HepG2 (cell line): ENCODE results near the gene CKAP2. TPM values are rescaled to one million over a fixed set of nuclear protein-coding genes. Genes with fewer than 3 reads are reported as not detected.

Source experiments
- ATAC-seq: fragments of 200-7000 bp; cut with Tn5 transposase; 3 replicates; pipeline ENCODE4 v1.9.1; 2020; ENCODE audit warnings: mild to moderate bottlenecking, moderate library complexity
- Bru-seq: library from RNA; stranded (reverse); fragments of 400-500 nt; gene quantifications from one replicate; lab custom pipeline; 2021; lab: Mats Ljungman, UMichigan
- BruChase-seq, 2 experiments: library from RNA; stranded (reverse); fragments of 400-500 nt; gene quantifications; one replicate each; lab custom pipeline; 2021; lab: Mats Ljungman, UMichigan
- BruUV-seq: library from RNA; stranded (reverse); fragments of 400-500 nt; replicated peaks from 2 replicates; lab custom pipeline; 2021; lab: Mats Ljungman, UMichigan
- CTCF ChIA-PET: fragments of 300-600 bp; formaldehyde crosslinking; extraction: SDS; loops from one replicate; lab custom pipeline; 2021; ENCODE audit warnings: low total read pairs, inconsistent platforms, low intra/inter-chr PET ratio; lab: Yijun Ruan, JAX
- POLR2A ChIA-PET: fragments of 350-600 bp; sonication (Branson Sonifier 250); formaldehyde crosslinking; loops from one replicate; lab custom pipeline; 2020; ENCODE audit warnings: antibody characterized with exemption, inconsistent platforms; lab: Yijun Ruan, JAX
- DNase-seq: peaks from one replicate; pipeline ENCODE4 v3.0.0-alpha.2; 2015; ENCODE audit warnings: low spot score
- FAIRE-seq: peaks from 3 replicates; lab custom pipeline; 2011; peaks lifted over from hg19 to GRCh38; lab: Jason Lieb, UNC
- H2AFZ ChIP-seq: one replicate; pipeline ENCODE4 v1.6.1; 2011; ENCODE audit warnings: low read length, inconsistent platforms
- H3K27ac ChIP-seq: fragments of 300-600 bp; 3 replicates; pipeline ENCODE4 v1.8.0; 2011; ENCODE audit warnings: mixed run types, mild to moderate bottlenecking, mixed read lengths, low read length, inconsistent platforms; ENCODE audit not compliant: insufficient read depth; ENCODE audit errors: extremely low read length
- H3K27me3 ChIP-seq, 2 experiments: fragments of 200-600 bp in 1 of 2; 2 replicates in 1 of 2; 3 replicates in 1 of 2; pipeline versions ENCODE4 v1.6.0 to v1.8.0; 2011; ENCODE audit warnings: low read length in 2 of 2, mild to moderate bottlenecking in 2 of 2, moderate library complexity in 2 of 2, inconsistent platforms in 1 of 2; ENCODE audit not compliant: insufficient read depth in 2 of 2, control insufficient read depth in 1 of 2
- H3K36me3 ChIP-seq, 2 experiments: fragments of 200-600 bp in 1 of 2; replicated peaks in 1 of 2; 2 replicates in 1 of 2; 3 replicates in 1 of 2; pipeline versions ENCODE4 v1.5.1 to v1.8.0; 2011; ENCODE audit warnings: low read length in 2 of 2, inconsistent platforms in 1 of 2; ENCODE audit not compliant: insufficient read depth in 2 of 2, control insufficient read depth in 1 of 2
- H3K4me1 ChIP-seq: 2 replicates; pipeline ENCODE4 v1.5.1; 2012; ENCODE audit warnings: low read length, inconsistent platforms; ENCODE audit not compliant: insufficient read depth
- H3K4me2 ChIP-seq: 2 replicates; pipeline ENCODE4 v1.6.0; 2011; ENCODE audit warnings: low read depth, low read length, inconsistent platforms
- H3K4me3 ChIP-seq, 3 experiments: fragments of 200-600 bp in 1 of 3; sonication (generic), shearing (Covaris generic) in 1 of 3; replicated peaks in 1 of 3; 2 replicates each; pipeline ENCODE4 v1.5.1; 2011 to 2016; ENCODE audit warnings: low read length in 3 of 3, inconsistent platforms in 2 of 3, low read depth in 2 of 3, mild to moderate bottlenecking in 2 of 3, control low read depth in 1 of 3, mixed read lengths in 1 of 3; ENCODE audit not compliant: insufficient read depth in 1 of 3
- H3K79me2 ChIP-seq: one replicate; pipeline ENCODE4 v1.6.1; 2011; ENCODE audit warnings: low read length, inconsistent platforms; ENCODE audit not compliant: insufficient read depth
- H3K9ac ChIP-seq: 2 replicates; pipeline ENCODE4 v1.6.0; 2011; ENCODE audit warnings: mild to moderate bottlenecking, low read depth, low read length, inconsistent platforms; ENCODE audit not compliant: insufficient read depth
- H3K9me3 ChIP-seq: 2 replicates; pipeline ENCODE4 v1.5.1; 2012; ENCODE audit warnings: mild to moderate bottlenecking, low read length
- H4K20me1 ChIP-seq: 2 replicates; pipeline ENCODE4 v1.6.0; 2011; ENCODE audit warnings: inconsistent platforms, mild to moderate bottlenecking, low read length, moderate library complexity; ENCODE audit not compliant: insufficient read depth
- EED ChIP-seq: sonication (generic); formaldehyde crosslinking; IDR thresholded peaks from 2 replicates; pipeline ENCODE4 v1.5.0; 2020; ENCODE audit warnings: mild to moderate bottlenecking, missing genetic modification reagents
- IKZF5 ChIP-seq: IDR thresholded peaks from 2 replicates; pipeline ENCODE4 v1.6.1; 2018; ENCODE audit warnings: missing genetic modification reagents, mild to moderate bottlenecking, missing compliant biosample characterization
- NFYC ChIP-seq: IDR thresholded peaks from 2 replicates; pipeline ENCODE4 v1.6.1; 2016; ENCODE audit warnings: missing genetic modification reagents, missing compliant biosample characterization
- ONECUT2 ChIP-seq: sonication (generic); formaldehyde crosslinking; IDR thresholded peaks from 2 replicates; pipeline ENCODE4 v1.4.0; 2020; ENCODE audit warnings: missing genetic modification reagents
- PITX1 ChIP-seq: sonication (generic); formaldehyde crosslinking; IDR thresholded peaks from 2 replicates; pipeline ENCODE4 v1.5.1; 2020; ENCODE audit warnings: mild to moderate bottlenecking, missing genetic modification reagents
- ZBTB8A ChIP-seq: sonication (generic); formaldehyde crosslinking; IDR thresholded peaks from 2 replicates; pipeline ENCODE4 v1.4.0; 2020; ENCODE audit warnings: mild to moderate bottlenecking, low read depth, missing genetic modification reagents, borderline replicate concordance
- ZNF547 ChIP-seq: sonication (generic); formaldehyde crosslinking; IDR thresholded peaks from 2 replicates; pipeline ENCODE4 v1.5.1; 2020; ENCODE audit warnings: mild to moderate bottlenecking, missing genetic modification reagents
- ZNF605 ChIP-seq: sonication (generic); formaldehyde crosslinking; IDR thresholded peaks from 2 replicates; pipeline ENCODE4 v1.8.0; 2022; ENCODE audit warnings: mild to moderate bottlenecking, missing genetic modification reagents
- WGBS: methylation state at CpG from one replicate; pipeline ENCODE4 v1.1.6; 2017; ENCODE audit warnings: low lambda C conversion rate; 5-methylcytosine and 5-hydroxymethylcytosine counted together
- in situ Hi-C: cut with HindIII; loops from 2 replicates; pipeline ENCODE4 v1.10.0; 2017; ENCODE audit warnings: low pct_unique_long_range_greater_than_20kb; ENCODE audit not compliant: extremely low pct_ligation_motif_present
- intact Hi-C: fragments of 100-400 bp; cut with micrococcal nuclease; formaldehyde crosslinking; loops from one replicate; pipeline ENCODE4 v1.10.0; 2022; ENCODE audit not compliant: unreplicated experiment
- long read RNA-seq, 2 experiments: library from RNA in 1 of 2; library from polyadenylated mRNA in 1 of 2; stranded (forward) in 1 of 2; unstranded in 1 of 2; transcript quantifications; one replicate each; pipeline ENCODE4 v2.0.0, GENCODE V29; 2019 to 2022
- polyA minus RNA-seq, 3 experiments: library from RNA; depleted of rRNA, polyadenylated mRNA; stranded (reverse); fragments of >200 nt; gene quantifications; 2 replicates each; pipeline ENCODE4 v1.2.3, GENCODE V29; 2011; ENCODE audit warnings: low replicate concordance in 1 of 3
- polyA plus RNA-seq, 8 experiments: library from polyadenylated mRNA; depleted of rRNA in 3 of 8; stranded (reverse) in 7 of 8; unstranded in 1 of 8; fragments of >200 nt; fragmentation: Illumina TruSeq in 4 of 8; extraction: Trizol in 4 of 8; gene quantifications; 2 replicates each; pipeline versions ENCODE4 v1.2.1 to v1.2.3, GENCODE V29; 2011 to 2016; ENCODE audit warnings: low read depth in 4 of 8, missing spikeins in 1 of 8, mixed read lengths in 1 of 8; ENCODE audit not compliant: insufficient read depth in 1 of 8
- total RNA-seq, 5 experiments: library from RNA; depleted of rRNA; stranded (reverse); fragments of >200 nt; fragmentation: Illumina TruSeq; extraction: Trizol; gene quantifications; 2 replicates each; pipeline ENCODE4 v1.2.3, GENCODE V29; 2016; ENCODE audit warnings: low read depth in 1 of 5
- TF ChIP-seq, protein P1 (sequence below): sonication (generic); formaldehyde crosslinking; conservative IDR thresholded peaks from 2 replicates; pipeline ENCODE4 v1.4.0; 2020; ENCODE audit warnings: mild to moderate bottlenecking, missing genetic modification reagents, moderate library complexity

CKAP2 gene, protein sequence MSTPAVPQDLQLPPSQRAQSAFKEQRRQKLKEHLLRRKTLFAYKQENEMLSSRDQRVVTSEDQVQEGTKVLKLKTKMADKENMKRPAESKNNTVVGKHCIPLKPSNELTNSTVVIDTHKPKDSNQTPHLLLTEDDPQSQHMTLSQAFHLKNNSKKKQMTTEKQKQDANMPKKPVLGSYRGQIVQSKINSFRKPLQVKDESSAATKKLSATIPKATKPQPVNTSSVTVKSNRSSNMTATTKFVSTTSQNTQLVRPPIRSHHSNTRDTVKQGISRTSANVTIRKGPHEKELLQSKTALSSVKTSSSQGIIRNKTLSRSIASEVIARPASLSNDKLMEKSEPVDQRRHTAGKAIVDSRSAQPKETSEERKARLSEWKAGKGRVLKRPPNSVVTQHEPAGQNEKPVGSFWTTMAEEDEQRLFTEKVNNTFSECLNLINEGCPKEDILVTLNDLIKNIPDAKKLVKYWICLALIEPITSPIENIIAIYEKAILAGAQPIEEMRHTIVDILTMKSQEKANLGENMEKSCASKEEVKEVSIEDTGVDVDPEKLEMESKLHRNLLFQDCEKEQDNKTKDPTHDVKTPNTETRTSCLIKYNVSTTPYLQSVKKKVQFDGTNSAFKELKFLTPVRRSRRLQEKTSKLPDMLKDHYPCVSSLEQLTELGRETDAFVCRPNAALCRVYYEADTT
- total RNA-seq (2016; rRNA removed; fragmentation: Illumina TruSeq; extraction: Trizol), result 40.3 and 72.3 TPM in 2 replicates
- total RNA-seq (2016; cell fraction: cytosol; rRNA removed; fragmentation: Illumina TruSeq; extraction: Trizol; ENCODE audit: low read depth), result 5.2 and 5.6 TPM in 2 replicates
- 38.2 and 69.0 TPM in 2 replicates for total RNA-seq (2016; cell fraction: insoluble cytoplasmic fraction; rRNA removed; fragmentation: Illumina TruSeq; extraction: Trizol)
- total RNA-seq (2016; cell fraction: membrane; rRNA removed; fragmentation: Illumina TruSeq; extraction: Trizol), result 15.4 and 19.6 TPM in 2 replicates
- 36.5 and 37.2 TPM in 2 replicates for total RNA-seq (2016; cell fraction: nucleus; rRNA removed; fragmentation: Illumina TruSeq; extraction: Trizol)
- 4.9 and 6.7 TPM in 2 replicates for polyA plus RNA-seq (2011; rRNA removed)
- 3.7 and 5.1 TPM in 2 replicates for polyA plus RNA-seq (2011; cell fraction: cytosol; rRNA removed)
- 5.0 and 5.6 TPM in 2 replicates for polyA plus RNA-seq (2011; cell fraction: nucleus; rRNA removed)
- polyA plus RNA-seq (2012), result 12.9 and 23.5 TPM in 2 replicates
- 2.6 and 3.1 TPM in 2 replicates for polyA plus RNA-seq (2016; cell fraction: cytosol; fragmentation: Illumina TruSeq; extraction: Trizol; ENCODE audit: low read depth)
- polyA plus RNA-seq (2016; cell fraction: insoluble cytoplasmic fraction; fragmentation: Illumina TruSeq; extraction: Trizol; ENCODE audit: low read depth), result 77.0 and 80.7 TPM in 2 replicates
- polyA plus RNA-seq (2016; cell fraction: membrane; fragmentation: Illumina TruSeq; extraction: Trizol; ENCODE audit: low read depth), result 8.4 TPM in 2 replicates
- polyA plus RNA-seq (2016; cell fraction: nucleus; fragmentation: Illumina TruSeq; extraction: Trizol; ENCODE audit: insufficient read depth, low read depth), result 50.3 and 52.7 TPM in 2 replicates
- polyA minus RNA-seq (2011; rRNA and poly(A)+ RNA removed; ENCODE audit: low replicate concordance), result 2.7 and 7.5 TPM in 2 replicates
- polyA minus RNA-seq (2011; cell fraction: cytosol; rRNA and poly(A)+ RNA removed), result 12.1 and 17.6 TPM in 2 replicates
- polyA minus RNA-seq (2011; cell fraction: nucleus; rRNA and poly(A)+ RNA removed), result 21.6 and 22.9 TPM in 2 replicates
- Bru-seq, nascent RNA, result percentile 87 among the genes with signal in this experiment
- percentile 83 among the genes with signal in this experiment for BruChase-seq, experiment 1, labeled RNA remaining after a 6-hour chase
- percentile 91 among the genes with signal in this experiment for BruChase-seq, experiment 2, labeled RNA remaining after a 2-hour chase
- long read RNA-seq, experiment 1, transcript CKAP2-201 (9 exons, 3,375 nt), result major isoform, 13 of 44 reads
- long read RNA-seq, experiment 1, transcript CKAP2-203 (9 exons, 3,629 nt), result minor isoform, 6 of 44 reads
- long read RNA-seq, experiment 1, partial matches to known transcripts, result 18 of 44 reads
- long read RNA-seq, experiment 1, other reads (novel, unspliced or antisense), result 6 of 44 reads
- long read RNA-seq, experiment 2, partial matches to known transcripts, result 0 of 19 reads
- long read RNA-seq, experiment 2, other reads (novel, unspliced or antisense), result 16 of 19 reads

- FAIRE-seq (peak; percentile 77), ATAC-seq (peak; percentile 91), DNase-seq (peak; percentile 88)
- intact Hi-C loops, result loop anchor here (5.0 to 10.0 kb wide), 2 partner anchors 200 to 352 kb away; partner anchors contain the start of gene SUGT1
- no peaks in the 10 kb centered on the region for H4K20me1 ChIP-seq
- in situ Hi-C loops, result loop anchor here (10.0 to 25.0 kb wide), 2 partner anchors 110 to 443 kb away; partner anchors contain the start of genes ALG11, ATP7B and UTP14C
- H2AFZ ChIP-seq, result peak within 1 kb of the TSS; percentile 75
- H3K9ac ChIP-seq, result peak within 1 kb of the TSS; percentile 82
- BruUV-seq, result TSS peak; percentile 71
- H3K4me3 ChIP-seq, result peak within 1 kb of the TSS; percentile 59 to 86 (median 65)
- H3K9me3 ChIP-seq, result no peaks in the 10 kb centered on the region
- peaks cover 50% of the 10 kb centered on the region for H3K4me1 ChIP-seq
- H3K27ac ChIP-seq, result peak within 1 kb of the TSS; percentile 89
- no peaks in the 10 kb centered on the region for H3K27me3 ChIP-seq
- peaks cover 0 to 12% of the 10 kb centered on the region in 2 experiments; a peak in 3 of 5 replicates for H3K36me3 ChIP-seq
- under 1% methylated on average over 30 of the region's 56 CpGs for WGBS
- CTCF ChIA-PET, result no interaction called here
- peaks cover 32% of the 10 kb centered on the region for H3K79me2 ChIP-seq
- H3K4me2 ChIP-seq, result peak within 1 kb of the TSS; percentile 91
- POLR2A ChIA-PET, result no interaction called here
- TF ChIP-seq ZNF547 (CRISPR knock-in tag) (no peak), ZNF605 (CRISPR knock-in tag) (peak; percentile 64), ZBTB8A (CRISPR knock-in tag) (no peak), EED (CRISPR knock-in tag) (no peak), PITX1 (CRISPR knock-in tag) (0 out of 2 replicates have a peak, but pooled peaks have one; percentile 36), ONECUT2 (no peak), NFYC (peak; percentile 92), IKZF5 (no peak)
- TF ChIP-seq, protein P1, sequence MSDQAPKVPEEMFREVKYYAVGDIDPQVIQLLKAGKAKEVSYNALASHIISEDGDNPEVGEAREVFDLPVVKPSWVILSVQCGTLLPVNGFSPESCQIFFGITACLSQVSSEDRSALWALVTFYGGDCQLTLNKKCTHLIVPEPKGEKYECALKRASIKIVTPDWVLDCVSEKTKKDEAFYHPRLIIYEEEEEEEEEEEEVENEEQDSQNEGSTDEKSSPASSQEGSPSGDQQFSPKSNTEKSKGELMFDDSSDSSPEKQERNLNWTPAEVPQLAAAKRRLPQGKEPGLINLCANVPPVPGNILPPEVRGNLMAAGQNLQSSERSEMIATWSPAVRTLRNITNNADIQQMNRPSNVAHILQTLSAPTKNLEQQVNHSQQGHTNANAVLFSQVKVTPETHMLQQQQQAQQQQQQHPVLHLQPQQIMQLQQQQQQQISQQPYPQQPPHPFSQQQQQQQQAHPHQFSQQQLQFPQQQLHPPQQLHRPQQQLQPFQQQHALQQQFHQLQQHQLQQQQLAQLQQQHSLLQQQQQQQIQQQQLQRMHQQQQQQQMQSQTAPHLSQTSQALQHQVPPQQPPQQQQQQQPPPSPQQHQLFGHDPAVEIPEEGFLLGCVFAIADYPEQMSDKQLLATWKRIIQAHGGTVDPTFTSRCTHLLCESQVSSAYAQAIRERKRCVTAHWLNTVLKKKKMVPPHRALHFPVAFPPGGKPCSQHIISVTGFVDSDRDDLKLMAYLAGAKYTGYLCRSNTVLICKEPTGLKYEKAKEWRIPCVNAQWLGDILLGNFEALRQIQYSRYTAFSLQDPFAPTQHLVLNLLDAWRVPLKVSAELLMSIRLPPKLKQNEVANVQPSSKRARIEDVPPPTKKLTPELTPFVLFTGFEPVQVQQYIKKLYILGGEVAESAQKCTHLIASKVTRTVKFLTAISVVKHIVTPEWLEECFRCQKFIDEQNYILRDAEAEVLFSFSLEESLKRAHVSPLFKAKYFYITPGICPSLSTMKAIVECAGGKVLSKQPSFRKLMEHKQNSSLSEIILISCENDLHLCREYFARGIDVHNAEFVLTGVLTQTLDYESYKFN (CRISPR knock-in tag), result no peak; the same call in 1 of the 2 replicates
These were observed at the start of gene CKAP2 for GRCh38 chr13:52454820-52455676. TSS of gene CKAP2 (plus strand) at chr13:52455478. CDS start at chr13:52455557, 79 bp downstream.
